CD4-positive, alpha-beta T cell treated with Interferon gamma for 1 hour (primary cell): ENCODE results near the gene DRICH1.
A peak's percentile ranks its signal among the peaks of the same experiment; 100 is the strongest.
"Not testable (repeated sequence)": the region's sequence is repeated elsewhere in the genome, so short reads cannot be mapped to it uniquely, and the experiment has no call there.

ENCODE experiments used
- DNase-seq: peaks from one replicate; pipeline ENCODE4 v3.0.0-alpha.2; 2020

Gene DRICH1

GRCh38 chr22:23632178-23632577 is at the start of gene DRICH1:
DRICH1 (minus strand) TSS chr22:23632321; CDS start chr22:23632023, 298 bp downstream.
- no peak for DNase-seq

- no peak for DNase-seq
These were observed 49.1 kb upstream of the DRICH1 start for GRCh38 chr22:23681026-23681809.

- DNase-seq, result no peak
These were observed 46.0 kb upstream of the DRICH1 start for GRCh38 chr22:23678133-23678532.

- DNase-seq, result no peak
These were observed 45.5 kb upstream of the DRICH1 start for GRCh38 chr22:23677701-23677995.

- DNase-seq, result not testable (repeated sequence)
These were observed 45.0 kb upstream of the DRICH1 start for GRCh38 chr22:23676841-23677700.

- DNase-seq, result peak; percentile 22
These were observed 43.6 kb upstream of the DRICH1 start for GRCh38 chr22:23675502-23676415.

GRCh38 chr22:23674886-23675501 is 42.9 kb upstream of the DRICH1 start:
- DNase-seq, result not testable (repeated sequence)

GRCh38 chr22:23673826-23674690 is 41.9 kb upstream of the DRICH1 start:
- no peak for DNase-seq

- no peak for DNase-seq
These were observed 41.0 kb upstream of the DRICH1 start for GRCh38 chr22:23673050-23673620.

- DNase-seq, result not testable (repeated sequence)
These were observed 40.4 kb upstream of the DRICH1 start for GRCh38 chr22:23672307-23673049.

GRCh38 chr22:23671387-23671786 is 39.3 kb upstream of the DRICH1 start:
- DNase-seq, result not testable (repeated sequence)

- no peak for DNase-seq
These were observed 38.5 kb upstream of the DRICH1 start for GRCh38 chr22:23670378-23671295.

- DNase-seq, result not testable (repeated sequence)
These were observed 28.3 kb upstream of the DRICH1 start for GRCh38 chr22:23660381-23660780.

- no peak for DNase-seq
These were observed 25.6 kb upstream of the DRICH1 start for GRCh38 chr22:23657727-23658126.

GRCh38 chr22:23655891-23656475 is 23.9 kb upstream of the DRICH1 start:
- no peak for DNase-seq

GRCh38 chr22:23652711-23653110 is 20.6 kb upstream of the DRICH1 start:
- DNase-seq, result no peak

GRCh38 chr22:23652286-23652685 is 20.2 kb upstream of the DRICH1 start:
- no peak for DNase-seq

GRCh38 chr22:23651676-23652075 is 19.6 kb upstream of the DRICH1 start:
- no peak for DNase-seq

- DNase-seq, result no peak
These were observed 17.0 kb upstream of the DRICH1 start for GRCh38 chr22:23649071-23649501.
